Stimulated activated CD4-positive, alpha-beta T cell treated with anti-CD3 and anti-CD28 coated beads, Interleukin-1b, Interleukin-23, amount 100 ng/mL, for 24 hours (primary cell): ENCODE results near the gene SMOC2.

Experiments used
- DNase-seq, 4 experiments: peaks; one replicate each; pipeline ENCODE4 v3.0.0-alpha.2; 2020; ENCODE audit warnings: low read depth in 4 of 4, low spot score in 1 of 4

SMOC2 gene

DNA sequence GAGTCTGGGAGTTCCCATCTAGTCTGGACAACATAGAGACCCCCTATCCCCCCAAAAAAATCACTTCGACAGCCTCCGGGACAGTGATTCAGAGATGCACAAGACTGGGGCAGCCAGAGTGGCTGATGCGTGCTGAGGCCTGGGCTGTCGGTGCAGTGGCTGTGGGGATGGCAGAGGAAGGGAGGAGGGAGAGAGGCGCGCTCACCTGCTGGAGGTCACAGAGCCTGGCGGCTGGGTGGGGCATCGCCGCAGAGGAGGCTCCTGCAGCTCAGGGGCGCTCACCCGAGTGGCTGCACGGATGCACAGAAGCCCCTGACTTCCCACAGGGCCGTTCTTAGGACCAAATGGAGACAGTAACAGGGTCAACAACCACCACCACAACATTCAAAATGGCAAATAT lies 182.8 kb downstream of the SMOC2 start:
- DNase-seq = no peak

GRCh38 chr6:168624540-168624939 lies 183.6 kb downstream of the SMOC2 start:
- no peak for DNase-seq

DNA sequence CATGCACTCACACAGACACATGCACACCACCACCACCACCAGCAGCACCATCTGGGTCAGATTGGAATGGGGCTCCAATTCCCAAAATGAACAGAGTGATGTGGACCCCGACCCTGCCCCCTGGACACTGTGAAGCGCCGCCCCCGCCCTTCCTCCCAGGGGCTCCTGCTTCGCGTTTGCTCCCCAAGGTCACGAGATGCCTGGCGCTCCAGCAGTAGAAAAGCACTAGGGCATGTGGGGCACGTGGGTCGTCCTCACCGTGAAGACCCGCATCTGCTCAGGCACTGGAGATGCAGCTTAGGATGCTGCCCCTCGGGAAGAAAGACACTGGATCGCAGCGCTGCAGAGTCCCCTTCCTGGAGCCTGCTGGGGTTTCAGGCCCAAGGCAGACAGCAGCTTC lies 184.0 kb downstream of the SMOC2 start:
- no peak for DNase-seq

GRCh38 chr6:168625602-168626001 lies 184.6 kb downstream of the SMOC2 start:
- DNase-seq = no peak

- no peak for DNase-seq
Measured at GRCh38 chr6:168626046-168626602, 185.1 kb downstream of the SMOC2 start.

GRCh38 chr6:168627506-168628175 lies 186.7 kb downstream of the SMOC2 start:
- DNase-seq = no peak

DNA sequence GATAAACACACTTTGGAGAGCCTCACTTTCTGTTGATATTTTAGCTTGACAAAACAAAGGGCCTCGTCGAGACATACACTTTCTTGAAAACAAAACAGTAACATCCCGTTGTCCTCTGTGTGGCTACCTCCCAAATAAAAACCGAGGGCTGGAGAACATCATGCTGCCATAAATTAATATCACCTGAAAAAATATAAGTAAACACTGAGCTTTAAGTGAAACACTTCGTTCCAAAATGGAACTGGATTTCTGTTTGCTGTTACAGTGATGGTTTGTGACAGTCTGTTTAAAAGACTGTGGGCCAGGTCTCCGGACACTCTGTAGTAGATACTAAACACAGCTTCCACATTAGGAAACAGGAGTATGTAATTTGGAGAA lies 187.2 kb downstream of the SMOC2 start:
- no peak for DNase-seq

DNA sequence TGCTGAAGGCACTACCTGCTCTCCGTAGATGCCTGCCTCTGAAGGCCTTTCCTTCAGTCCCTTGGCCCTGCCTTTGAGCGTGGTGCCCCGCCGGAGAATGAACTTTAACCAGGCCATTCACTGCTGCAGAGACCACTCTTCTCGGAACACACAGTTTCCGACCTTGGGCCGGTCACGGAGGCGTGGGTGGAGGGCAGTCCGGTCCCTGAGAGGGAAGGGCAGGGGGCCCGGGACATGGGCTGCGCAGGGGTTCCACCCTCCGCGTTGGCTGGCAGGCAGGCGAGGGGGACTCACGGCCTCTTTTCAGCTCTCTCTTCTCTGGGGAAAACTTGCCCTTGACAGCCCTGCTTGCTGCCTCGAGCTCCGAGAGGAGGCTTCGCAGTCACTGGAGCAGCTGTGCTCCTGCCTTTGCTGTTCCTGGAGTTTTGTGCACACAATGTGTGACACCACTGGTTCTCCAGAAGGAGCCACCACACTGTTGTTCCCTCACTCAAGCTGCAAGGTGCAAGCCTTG lies 187.8 kb downstream of the SMOC2 start:
- DNase-seq = no peak

DNA sequence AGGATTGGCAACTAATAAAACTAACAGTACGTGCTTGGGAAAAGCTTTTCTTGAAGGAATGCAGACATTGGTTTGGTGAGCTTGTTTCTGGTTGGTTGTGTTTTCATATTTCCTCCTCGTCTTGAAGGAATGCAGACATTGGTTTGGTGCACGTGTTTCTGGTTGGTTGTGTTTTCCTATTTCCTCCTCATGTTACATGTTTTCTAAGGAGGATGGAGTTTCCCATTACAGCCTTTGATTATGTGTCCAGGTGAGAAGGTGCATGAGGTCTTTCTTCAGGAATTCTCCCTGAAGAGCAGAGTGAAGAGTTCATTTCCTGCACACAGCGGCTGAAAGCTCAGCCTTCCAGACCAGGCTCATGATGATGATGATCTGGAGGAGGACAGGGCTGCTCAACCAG lies 190.6 kb downstream of the SMOC2 start:
- no peak for DNase-seq

DNA sequence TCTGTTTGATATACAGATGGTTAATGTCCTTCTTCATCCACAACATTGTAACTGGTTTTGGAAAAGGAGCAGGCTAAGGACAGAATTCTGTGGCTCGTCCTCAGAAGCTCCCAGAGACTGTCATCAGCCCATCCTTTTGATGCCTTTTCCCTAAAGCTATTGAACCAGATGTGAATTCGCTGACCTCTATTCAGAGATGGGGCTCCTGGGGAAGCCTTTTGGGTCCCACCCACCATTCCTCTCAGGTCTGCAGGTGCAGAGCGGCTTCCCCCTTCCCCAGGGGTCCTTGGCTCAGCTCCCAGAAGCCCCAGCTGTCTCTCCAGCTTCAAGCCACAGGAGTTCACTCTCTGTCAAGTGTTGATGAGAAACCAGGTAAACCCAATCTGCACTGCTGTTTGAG lies 191.7 kb downstream of the SMOC2 start:
- no peak for DNase-seq

DNA sequence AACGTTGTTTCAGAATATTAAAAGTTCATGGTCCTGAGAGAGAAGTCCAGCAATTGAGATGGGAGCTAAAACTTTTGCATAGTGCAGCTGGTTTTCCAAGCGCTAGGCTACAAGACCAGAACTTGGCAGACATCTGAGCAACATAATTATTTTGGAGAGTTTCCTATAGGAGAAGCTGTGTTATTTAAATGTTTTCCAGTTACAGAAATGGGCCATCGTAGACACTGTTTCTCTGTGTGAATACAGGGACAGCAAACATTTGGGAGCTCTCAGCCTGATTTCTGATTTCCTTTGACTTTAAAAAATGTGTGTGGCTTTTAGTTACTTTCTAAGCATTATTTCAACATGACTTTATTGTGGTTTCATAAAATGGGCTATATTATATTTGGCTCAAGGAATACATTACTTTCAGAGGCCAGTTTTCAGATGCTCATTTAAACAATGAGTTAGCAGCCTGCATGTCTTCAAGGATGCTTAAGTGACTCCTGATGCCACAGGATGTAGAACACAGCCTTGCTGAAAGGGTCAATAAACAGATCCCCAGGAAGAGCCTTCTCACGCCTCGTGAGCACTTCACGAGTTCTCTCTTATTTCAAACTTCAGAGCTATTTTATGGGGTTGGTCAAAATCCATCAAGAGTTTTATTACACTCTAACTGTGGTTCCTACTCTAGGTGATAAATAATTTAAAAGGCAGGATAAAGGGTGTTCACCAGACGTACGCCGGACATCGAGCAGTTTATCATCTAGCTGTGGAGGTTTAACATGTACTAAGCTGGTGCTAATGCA lies 193.8 kb downstream of the SMOC2 start:
- DNase-seq = no peak

GRCh38 chr6:168636147-168637004 lies 195.4 kb downstream of the SMOC2 start:
- no peak for DNase-seq

GRCh38 chr6:168637834-168638233 lies 196.8 kb downstream of the SMOC2 start:
- DNase-seq = no peak

GRCh38 chr6:168638468-168639271 lies 197.7 kb downstream of the SMOC2 start:
- DNase-seq = no peak

GRCh38 chr6:168640181-168640580 lies 199.2 kb downstream of the SMOC2 start:
- no peak for DNase-seq

- DNase-seq = no peak
Measured at GRCh38 chr6:168640768-168641167, 199.8 kb downstream of the SMOC2 start.

GRCh38 chr6:168641446-168641845 lies 200.5 kb downstream of the SMOC2 start:
- DNase-seq = no peak

- no peak for DNase-seq
Measured at GRCh38 chr6:168643401-168643800, 202.4 kb downstream of the SMOC2 start.

- no peak for DNase-seq
Measured at GRCh38 chr6:168645326-168645725, 204.3 kb downstream of the SMOC2 start.

DNA sequence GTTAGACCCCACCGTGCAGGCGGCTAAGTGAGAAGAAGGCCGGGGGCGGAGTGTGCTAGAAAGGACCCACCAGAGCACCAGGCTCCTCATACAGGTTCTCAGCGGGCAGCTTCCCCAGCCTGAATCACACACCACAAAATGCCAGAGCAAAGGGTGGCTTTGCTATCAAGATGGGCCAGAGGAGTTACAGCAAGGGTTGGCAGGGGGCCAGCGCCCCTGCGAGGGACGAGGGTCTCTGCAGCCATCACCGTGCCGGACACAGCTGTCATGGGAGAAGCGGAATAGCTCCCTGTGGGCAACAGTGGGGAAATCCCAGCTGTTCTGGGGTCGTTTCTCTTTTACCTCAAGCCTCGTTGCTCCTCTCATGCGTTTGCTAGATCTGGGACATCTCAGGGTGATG lies 206.3 kb downstream of the SMOC2 start:
- DNase-seq = no peak
